ENCODE results near the gene PCSK5.

The PCSK5 gene

DNA sequence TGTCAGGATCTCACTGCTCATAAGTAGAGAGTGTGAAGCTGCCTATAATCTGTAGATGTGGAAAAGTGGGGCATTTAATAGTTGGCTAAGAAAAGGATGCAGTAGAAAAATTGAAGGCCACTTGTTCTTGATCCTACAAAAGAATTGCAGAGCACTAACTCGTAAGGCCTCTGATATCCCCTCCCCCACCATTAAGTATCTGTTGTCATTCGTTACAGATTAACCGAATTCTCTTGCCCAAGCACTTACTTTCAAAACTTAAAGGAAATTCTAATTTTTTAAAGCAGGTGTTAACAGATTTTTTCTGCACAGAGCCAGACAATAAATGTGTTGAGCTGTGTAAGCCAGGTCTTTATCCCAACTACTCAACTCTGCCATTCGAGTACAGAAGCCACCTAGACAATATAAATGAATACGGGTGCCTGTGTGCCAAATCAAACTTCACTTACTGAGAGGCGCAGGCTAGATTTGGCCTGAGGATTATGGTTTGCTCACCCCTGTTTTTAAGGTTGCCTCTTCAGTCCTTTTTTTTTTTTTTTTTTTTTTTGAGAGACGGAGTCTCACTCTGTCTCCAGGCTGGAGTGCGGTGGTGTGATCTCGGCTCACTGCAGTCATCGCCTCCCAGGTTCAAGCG is 268.9 kb downstream of the PCSK5 start:
- H3K4me3 ChIP-seq (ENCODE audit: low read length), result no peak overlapping the region
- no peak for DNase-seq (ENCODE audit: low read depth)
- TF ChIP-seq, protein P1, sequence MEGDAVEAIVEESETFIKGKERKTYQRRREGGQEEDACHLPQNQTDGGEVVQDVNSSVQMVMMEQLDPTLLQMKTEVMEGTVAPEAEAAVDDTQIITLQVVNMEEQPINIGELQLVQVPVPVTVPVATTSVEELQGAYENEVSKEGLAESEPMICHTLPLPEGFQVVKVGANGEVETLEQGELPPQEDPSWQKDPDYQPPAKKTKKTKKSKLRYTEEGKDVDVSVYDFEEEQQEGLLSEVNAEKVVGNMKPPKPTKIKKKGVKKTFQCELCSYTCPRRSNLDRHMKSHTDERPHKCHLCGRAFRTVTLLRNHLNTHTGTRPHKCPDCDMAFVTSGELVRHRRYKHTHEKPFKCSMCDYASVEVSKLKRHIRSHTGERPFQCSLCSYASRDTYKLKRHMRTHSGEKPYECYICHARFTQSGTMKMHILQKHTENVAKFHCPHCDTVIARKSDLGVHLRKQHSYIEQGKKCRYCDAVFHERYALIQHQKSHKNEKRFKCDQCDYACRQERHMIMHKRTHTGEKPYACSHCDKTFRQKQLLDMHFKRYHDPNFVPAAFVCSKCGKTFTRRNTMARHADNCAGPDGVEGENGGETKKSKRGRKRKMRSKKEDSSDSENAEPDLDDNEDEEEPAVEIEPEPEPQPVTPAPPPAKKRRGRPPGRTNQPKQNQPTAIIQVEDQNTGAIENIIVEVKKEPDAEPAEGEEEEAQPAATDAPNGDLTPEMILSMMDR (IDR thresholded peaks at IDR 0.05; ENCODE audit: insufficient read depth, low read depth, low read length, missing control alignments), result no peak

DNA sequence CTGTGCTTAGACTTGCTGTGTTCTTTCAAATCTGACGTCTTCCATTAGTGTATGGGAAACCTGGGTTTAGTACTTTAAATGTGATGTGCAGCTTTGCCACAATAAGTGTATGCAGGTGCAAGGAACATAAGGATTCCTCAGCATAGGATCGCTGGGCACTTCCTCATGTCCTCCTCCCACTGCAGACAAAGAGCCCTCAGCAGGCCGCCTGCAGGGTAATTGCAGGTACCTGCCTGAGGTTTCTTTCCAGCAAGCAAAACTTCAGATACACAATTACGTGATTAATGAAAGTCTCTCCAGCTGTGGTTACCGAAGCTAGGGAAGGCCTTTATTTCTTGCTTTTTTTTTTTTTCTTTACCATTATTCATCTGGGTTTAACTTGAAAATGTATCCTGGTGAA is 270.6 kb downstream of the PCSK5 start:
- TF ChIP-seq, protein P1 (IDR thresholded peaks at IDR 0.05; ENCODE audit: insufficient read depth, low read depth, low read length, missing control alignments), result no peak
- no peak overlapping the region for H3K4me3 ChIP-seq (ENCODE audit: low read length)

DNA sequence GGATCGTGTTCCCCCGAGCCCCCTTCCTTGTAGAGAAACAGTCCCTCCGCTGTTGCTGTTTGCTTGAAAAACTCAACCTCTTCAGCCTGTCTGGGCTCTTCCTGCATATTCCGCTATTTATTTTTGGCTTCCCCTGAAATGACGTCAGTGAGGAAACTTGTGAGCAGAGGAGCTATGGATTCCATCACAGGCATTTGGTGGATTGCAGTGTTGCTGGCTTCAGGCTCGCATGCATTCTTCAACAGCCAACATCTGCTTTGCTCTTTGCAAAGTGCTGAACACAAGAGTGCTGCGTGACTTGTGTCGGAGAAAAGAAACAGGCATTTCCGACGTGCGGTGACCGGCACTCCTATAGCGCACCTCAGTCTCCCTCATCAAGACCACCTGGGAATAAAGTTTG is 271.1 kb downstream of the PCSK5 start:
- DNase-seq (ENCODE audit: low read depth), result no peak
- TF ChIP-seq, protein P1 (IDR thresholded peaks at IDR 0.05; ENCODE audit: insufficient read depth, low read depth, low read length, missing control alignments), result no peak
- no peak overlapping the region for H3K4me3 ChIP-seq (ENCODE audit: low read length)

More for the DNA sequence above, 270.6 kb downstream of the PCSK5 start:
- DNase-seq (ENCODE audit: low read depth), result no peak

DNA sequence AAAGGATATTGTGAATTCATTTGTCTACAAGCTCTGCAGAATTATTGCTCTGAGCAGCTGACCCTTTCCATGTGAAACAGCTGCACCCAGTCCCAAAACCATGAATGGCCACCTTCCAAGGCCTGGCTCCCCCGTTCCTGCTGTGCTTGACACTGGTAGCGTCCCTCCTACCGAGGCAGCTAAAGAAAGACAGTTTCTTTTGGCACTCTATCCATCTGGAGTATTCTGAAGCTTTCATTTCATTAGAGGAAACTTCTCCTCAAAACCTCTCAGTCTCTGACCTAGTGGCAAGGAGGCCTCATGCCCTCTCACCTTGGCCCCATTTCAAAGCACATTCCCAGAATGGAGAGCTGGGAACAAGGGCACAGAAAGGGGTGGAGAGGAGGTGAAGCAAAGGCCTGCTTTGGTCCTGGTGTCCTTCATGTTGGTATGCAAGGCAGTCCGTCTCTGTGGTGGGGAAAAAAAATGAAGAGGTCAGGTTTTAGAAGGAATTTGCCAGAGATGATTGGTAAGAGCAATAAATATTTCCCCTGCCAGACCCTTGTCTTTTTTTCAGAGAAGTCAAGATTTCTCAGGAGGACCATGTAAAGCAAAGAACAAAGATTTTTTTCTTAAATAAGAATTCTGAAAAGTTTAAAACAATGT is 271.7 kb downstream of the PCSK5 start:
- DNase-seq (ENCODE audit: low read depth), result no peak
- no peak overlapping the region for H3K4me3 ChIP-seq (ENCODE audit: low read length)
- TF ChIP-seq, protein P1 (IDR thresholded peaks at IDR 0.05; ENCODE audit: insufficient read depth, low read depth, low read length, missing control alignments), result no peak

DNA sequence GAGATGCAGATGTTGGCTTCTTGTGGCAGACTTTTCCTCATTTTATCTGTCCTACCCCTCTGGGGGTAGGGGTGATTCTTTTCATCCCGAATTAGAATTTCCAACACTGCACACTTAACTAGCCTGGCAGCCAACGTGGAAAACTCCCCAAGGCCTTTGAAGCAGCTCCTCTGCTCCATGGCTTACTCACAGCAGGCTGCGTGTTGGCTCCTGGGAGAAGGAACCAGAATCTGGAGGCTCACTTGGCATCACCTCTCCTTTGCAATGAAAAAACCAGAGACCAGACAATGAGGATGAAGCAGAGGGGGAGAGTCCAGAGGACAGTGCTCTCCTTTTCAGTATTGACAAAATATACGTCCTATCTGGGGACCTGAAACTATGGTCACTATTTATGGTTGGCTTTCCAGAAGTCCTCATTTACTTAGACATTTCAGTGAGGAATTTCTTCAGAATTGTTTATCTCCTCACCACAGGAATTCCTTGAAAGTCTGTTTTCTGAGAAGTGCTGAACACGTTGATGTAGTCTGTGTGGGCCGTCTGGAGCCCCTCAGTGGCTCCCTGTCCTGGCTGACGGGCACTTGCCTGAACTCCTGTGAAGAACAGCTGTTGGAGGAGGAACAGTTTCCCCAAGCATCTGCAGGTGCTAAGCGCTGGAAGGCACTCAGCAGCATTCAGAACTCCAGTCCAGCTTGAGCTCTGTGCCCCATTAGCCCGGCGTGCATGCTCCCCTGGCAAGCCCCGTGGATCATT is 272.5 kb downstream of the PCSK5 start:
- no peak for DNase-seq (ENCODE audit: low read depth)
- H3K4me3 ChIP-seq (ENCODE audit: low read length), result no peak overlapping the region
- TF ChIP-seq, protein P1 (IDR thresholded peaks at IDR 0.05; ENCODE audit: insufficient read depth, low read depth, low read length, missing control alignments), result no peak

DNA sequence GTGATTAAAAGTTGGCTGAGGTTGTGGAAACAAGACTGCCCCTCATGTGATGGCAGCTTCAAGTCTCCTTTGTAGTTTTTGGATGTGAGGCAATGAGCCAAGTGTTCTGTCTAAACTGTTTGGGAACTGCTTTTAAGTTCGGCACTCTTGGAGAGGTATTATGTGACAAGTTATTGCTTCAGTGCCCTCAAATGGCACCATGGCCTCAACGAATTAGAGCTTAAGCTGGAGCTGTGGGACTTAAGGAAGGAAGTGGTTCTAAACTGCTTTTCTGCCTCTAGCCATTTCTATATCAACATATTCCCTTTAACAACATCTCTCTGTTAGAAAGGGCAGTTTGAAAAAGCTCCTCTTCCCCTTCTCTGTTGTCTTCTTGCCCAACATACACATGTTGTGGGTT is 276.1 kb downstream of the PCSK5 start:
- no peak for DNase-seq (ENCODE audit: low read depth)
- TF ChIP-seq, protein P1 (IDR thresholded peaks at IDR 0.05; ENCODE audit: insufficient read depth, low read depth, low read length, missing control alignments), result no peak
- H3K4me3 ChIP-seq (ENCODE audit: low read length), result no peak overlapping the region

Data from epithelial cell of esophagus (primary cell).